HG03025 (cell line): ENCODE results near the gene ASNSD1.

Source experiments
- ATAC-seq: cut with Tn5 transposase; IDR thresholded peaks from one replicate; pipeline ENCODE4 v1.9.1; 2021; ENCODE audit warnings: mild to moderate bottlenecking, moderate library complexity; ENCODE audit not compliant: unreplicated experiment, low FRiP score

The ASNSD1 gene

DNA sequence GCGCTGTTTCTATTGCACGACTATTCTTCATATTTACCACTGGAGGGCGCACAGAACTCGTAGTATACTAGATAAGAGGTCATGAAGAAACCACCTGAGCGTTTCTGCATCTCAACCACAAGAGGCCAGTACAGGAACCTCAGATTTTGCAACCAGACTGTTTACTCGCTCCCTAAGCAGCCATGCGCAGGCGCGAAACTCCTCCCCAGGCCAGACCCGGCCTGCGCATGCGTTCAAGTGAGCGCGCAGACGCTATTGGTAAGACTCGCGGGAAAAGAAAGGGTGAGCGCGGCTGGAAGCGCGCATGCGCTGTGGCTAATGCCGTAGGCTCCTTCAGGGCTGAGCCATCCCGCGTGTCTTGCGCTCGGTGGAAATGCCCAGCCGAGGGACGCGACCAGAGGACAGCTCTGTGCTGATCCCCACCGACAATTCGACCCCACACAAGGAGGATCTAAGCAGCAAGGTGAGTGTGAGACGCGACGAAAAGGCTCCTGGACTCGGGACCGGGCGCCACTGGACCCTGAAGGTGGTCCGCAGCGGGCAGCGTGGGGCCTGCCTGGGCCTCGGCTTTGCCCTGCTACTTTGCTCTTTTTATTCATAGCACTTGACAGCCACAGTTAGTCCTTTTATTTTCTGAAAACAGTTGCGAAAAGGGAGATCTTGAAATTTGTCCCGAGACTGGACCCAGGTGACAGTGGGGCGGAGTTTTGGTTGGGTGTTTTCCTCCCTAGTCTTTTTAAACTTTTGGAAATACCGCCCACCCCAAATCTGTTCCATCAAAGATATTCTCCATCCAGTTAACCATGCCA is at the start of gene ASNSD1:
TSS of gene ASNSD1 (plus strand) at position 312 of the 809 bp plus-strand sequence. CDS start 4,674 bp downstream, outside the sequence.
- peak; percentile 94 for ATAC-seq

GRCh38 chr2:189613077-189613636 is 48.1 kb upstream of the ASNSD1 start:
- no peak for ATAC-seq

GRCh38 chr2:189613650-189614420 is 47.4 kb upstream of the ASNSD1 start:
- no peak for ATAC-seq

DNA sequence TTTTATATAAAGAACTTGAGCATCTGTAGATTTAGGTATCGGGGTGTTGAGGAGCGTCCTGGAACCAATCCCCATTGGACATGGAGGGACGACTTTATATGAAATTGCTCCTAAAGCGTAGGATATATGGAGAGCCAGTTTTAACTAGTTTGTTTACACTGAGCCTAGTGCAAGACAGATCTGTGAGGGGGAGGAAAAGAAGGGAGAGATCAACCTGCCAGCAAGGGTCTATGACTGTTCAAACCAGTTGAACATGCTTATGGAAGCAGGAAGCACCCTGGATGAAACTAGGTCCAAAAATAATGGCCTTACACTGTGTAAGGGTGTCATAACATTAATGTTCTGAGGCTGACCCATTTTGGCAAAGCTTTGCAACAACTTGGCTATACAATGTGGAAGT is 46.7 kb upstream of the ASNSD1 start:
- ATAC-seq: no peak

GRCh38 chr2:189618197-189618596 is 43.1 kb upstream of the ASNSD1 start:
- no peak for ATAC-seq

DNA sequence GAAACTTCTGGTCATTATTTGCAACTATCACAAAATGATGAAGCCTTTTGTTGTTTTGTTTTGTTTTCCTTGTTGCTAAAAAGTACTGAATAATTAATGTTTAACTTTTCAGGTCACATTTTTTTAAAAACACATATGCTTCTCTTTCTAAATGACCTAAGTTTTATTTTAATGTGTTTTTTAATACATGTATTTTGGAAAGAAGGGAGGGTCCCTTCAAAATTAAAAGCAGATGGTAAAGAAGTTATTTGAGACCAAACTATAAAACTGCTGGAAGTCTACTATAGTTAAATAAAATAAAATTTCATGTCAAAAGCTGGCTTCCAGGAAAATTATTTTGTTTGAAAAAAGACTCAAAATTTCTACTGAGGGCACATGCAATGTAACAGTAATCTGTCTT is 39.5 kb upstream of the ASNSD1 start:
- ATAC-seq: no peak

DNA sequence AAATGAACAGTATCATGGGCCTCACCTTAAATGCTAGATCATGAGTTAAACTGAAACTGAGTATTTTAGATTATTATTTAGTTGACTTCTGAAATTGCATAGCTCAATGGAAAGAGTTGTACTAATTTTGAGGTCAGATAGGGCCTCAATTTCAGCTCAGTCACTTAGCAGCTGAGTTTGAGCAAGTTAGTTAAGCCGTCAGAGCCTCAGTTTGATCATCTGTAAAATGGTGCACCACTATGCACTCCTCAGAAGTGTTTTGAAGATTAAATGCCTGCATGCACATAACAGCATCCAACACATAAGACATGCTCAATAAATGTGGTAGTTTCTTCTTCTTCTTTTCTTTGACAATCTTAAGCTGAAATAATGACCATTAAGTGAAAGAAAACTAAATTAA is 38.2 kb upstream of the ASNSD1 start:
- ATAC-seq: no peak

DNA sequence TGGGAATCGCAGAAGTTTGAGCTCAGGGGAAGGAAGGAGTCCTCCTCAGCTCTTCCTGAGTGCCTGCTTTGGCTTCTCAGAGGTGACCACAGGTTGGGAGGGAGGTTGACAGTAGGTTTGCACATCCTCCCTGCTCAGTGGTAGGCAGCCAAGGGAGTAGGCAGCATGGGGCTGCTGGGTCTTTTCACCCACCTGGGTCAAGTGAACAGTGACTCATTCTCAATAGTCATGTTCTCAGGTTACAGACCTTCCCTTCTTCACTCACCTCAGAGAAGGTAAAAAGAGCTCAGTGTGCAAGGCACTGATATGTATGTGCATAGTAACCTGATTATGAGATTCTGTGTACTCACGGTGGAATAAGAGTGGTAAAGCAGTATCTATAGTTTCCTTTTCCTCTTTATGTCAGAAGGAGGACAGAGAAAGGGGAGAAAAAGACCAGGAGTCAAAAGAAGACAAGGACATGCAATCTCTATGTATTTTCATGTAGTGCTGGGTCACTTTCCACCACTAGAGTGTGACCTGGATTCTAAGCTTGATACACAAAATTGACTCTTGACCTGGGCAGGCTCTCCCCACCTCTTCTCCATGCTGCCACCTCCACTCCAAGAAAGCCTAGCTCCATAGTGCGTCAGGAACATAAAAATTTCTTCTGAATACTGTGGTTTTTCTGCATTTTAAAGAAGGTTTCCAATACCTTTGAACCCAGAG is 36.5 kb upstream of the ASNSD1 start:
- no peak for ATAC-seq

- no peak for ATAC-seq
These were observed 35.6 kb upstream of the ASNSD1 start for GRCh38 chr2:189625636-189626035.

DNA sequence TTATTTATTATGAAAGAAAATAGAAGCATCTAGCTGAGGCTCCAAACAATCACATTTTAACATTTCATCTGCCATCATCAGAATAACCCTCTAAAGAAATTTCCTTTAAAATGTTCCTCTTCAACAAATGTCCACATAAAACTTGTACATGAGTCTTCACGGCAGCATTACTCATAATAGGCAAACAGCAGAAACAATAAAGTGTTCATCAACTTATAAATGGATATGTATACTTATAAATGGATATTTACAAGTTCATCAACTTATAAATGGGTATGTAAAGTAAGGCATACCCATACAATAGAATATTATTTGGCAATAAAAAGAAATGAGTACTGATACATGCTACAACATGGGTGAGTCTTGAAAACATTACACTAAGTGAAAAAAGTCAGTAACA is 33.5 kb upstream of the ASNSD1 start:
- ATAC-seq: no peak

- ATAC-seq: no peak
These were observed 32.3 kb upstream of the ASNSD1 start for GRCh38 chr2:189628817-189629530.

- ATAC-seq: no peak
These were observed 31.5 kb upstream of the ASNSD1 start for GRCh38 chr2:189629531-189630453.

DNA sequence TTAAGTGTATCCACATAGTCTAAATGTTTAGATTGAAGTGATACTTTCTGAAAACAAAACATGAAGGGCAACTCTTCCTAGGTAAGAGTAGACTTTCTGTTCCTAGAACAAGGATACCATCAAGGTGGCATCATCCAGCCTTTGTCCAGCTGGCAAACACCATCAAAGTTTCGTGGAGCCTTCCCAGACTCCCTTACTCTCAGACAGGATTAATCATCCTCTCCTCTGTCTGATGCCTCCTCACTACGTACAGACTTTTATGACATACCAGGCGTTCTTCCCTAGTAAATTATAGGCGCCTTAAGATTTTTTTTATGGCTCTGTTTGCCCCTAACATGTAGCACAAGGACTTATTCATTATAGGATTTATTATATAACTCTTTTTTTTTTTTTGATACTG is 29.4 kb upstream of the ASNSD1 start:
- no peak for ATAC-seq

- ATAC-seq: no peak
These were observed 27.9 kb upstream of the ASNSD1 start for GRCh38 chr2:189633392-189633811.

- no peak for ATAC-seq
These were observed 25.9 kb upstream of the ASNSD1 start for GRCh38 chr2:189635353-189635752.

GRCh38 chr2:189638301-189639006 is 22.8 kb upstream of the ASNSD1 start:
- no peak for ATAC-seq

DNA sequence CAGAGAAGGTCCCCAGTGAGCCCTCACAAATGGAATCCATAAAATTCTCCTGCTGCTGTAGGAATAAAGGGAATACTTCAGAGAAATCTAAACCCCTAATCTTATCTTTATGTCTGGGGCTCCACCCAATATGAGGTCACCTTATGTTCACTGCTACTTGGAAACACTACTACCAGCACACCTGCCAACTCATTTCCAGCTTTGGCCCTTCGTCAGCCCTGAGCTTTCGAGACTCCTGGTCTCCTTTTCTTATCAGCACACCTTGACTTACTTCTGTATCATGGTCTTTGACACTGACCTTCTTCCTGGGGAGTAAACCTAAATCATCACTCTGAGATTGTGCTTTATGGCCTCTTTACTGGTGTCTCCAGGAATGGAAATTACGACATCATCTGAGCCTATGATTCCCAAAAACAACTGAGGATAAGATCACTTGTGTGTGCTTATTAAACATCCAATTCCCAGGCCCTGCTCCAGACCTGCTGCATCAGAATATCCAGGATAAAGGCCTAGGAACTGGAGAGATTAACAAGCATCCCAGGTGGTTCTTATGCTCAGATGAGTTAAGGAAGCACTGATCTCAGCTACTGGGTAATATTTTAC is 22.2 kb upstream of the ASNSD1 start:
- no peak for ATAC-seq

- ATAC-seq: no peak
These were observed 20.3 kb upstream of the ASNSD1 start for GRCh38 chr2:189641002-189641401.
